H1 (cell line): ENCODE measurements around the gene TEX29. TPM values are rescaled to one million over a fixed set of nuclear protein-coding genes. Genes with fewer than 3 reads are reported as not detected.

Source experiments
- CTCF ChIA-PET: fragments of 300-600 bp; sonication (Branson Sonifier 250); formaldehyde crosslinking; loops from one replicate; lab custom pipeline; 2021; ENCODE audit not compliant: partially characterized antibody; lab: Charles Lee
- POLR2A ChIA-PET: fragments of 300-600 bp; sonication (Branson Sonifier 250); formaldehyde crosslinking; loops from one replicate; lab custom pipeline; 2021; ENCODE audit warnings: inconsistent platforms; ENCODE audit not compliant: partially characterized antibody; lab: Charles Lee
- DNase-seq, 2 experiments: peaks; one replicate each; pipeline versions ENCODE4 v3.0.0 to v3.0.0-alpha.2; 2010 to 2022; ENCODE audit warnings: low spot score in 2 of 2, low read depth in 1 of 2, mixed read lengths in 1 of 2
- FAIRE-seq: peaks from 2 replicates; lab custom pipeline; 2011; peaks lifted over from hg19 to GRCh38; lab: Jason Lieb, UNC
- H2AFZ ChIP-seq: 2 replicates; pipeline ENCODE4 v1.8.1; 2012; ENCODE audit warnings: low read length, inconsistent platforms
- H2AK5ac ChIP-seq: 2 replicates; pipeline ENCODE4 v1.6.1; 2013; ENCODE audit warnings: low read depth, low read length
- H2BK120ac ChIP-seq: replicated peaks from 2 replicates; pipeline ENCODE3; 2013; ENCODE audit warnings: low read depth, low read length, inconsistent platforms
- H2BK12ac ChIP-seq: 2 replicates; pipeline ENCODE4 v1.6.1; 2013; ENCODE audit warnings: low read depth, low read length
- H2BK15ac ChIP-seq: 2 replicates; pipeline ENCODE4 v1.6.1; 2013; ENCODE audit warnings: low read length
- H2BK20ac ChIP-seq: 2 replicates; pipeline ENCODE4 v1.6.1; 2013; ENCODE audit warnings: low read length
- H2BK5ac ChIP-seq: 2 replicates; pipeline ENCODE4 v1.6.1; 2013; ENCODE audit warnings: low read depth, low read length
- H3K14ac ChIP-seq: 2 replicates; pipeline ENCODE4 v1.6.1; 2013; ENCODE audit warnings: inconsistent platforms; ENCODE audit not compliant: insufficient read length
- H3K18ac ChIP-seq: 2 replicates; pipeline ENCODE4 v1.6.1; 2013; ENCODE audit warnings: low read length; ENCODE audit errors: extremely low read depth
- H3K23ac ChIP-seq: 2 replicates; pipeline ENCODE4 v1.6.1; 2013; ENCODE audit warnings: inconsistent platforms; ENCODE audit not compliant: insufficient read length
- H3K23me2 ChIP-seq: 2 replicates; pipeline ENCODE4 v1.6.1; 2013; ENCODE audit warnings: low read depth, low read length
- H3K27ac ChIP-seq: 2 replicates; pipeline ENCODE4 v1.6.1; 2011; ENCODE audit warnings: low read depth, low read length, inconsistent platforms
- H3K27me3 ChIP-seq, 4 experiments: replicated peaks in 1 of 4; 1 replicate in 1 of 4; 2 replicates in 3 of 4; pipeline versions ENCODE4 v1.6.1 to v1.8.1; 2011 to 2013; ENCODE audit warnings: low read length in 3 of 4, mild to moderate bottlenecking in 3 of 4, inconsistent platforms in 2 of 4, mixed read lengths in 2 of 4, moderate library complexity in 1 of 4; ENCODE audit not compliant: control insufficient read depth in 3 of 4, insufficient read depth in 3 of 4; ENCODE audit errors: extremely low read depth in 1 of 4
- H3K36me3 ChIP-seq, 4 experiments: 2 replicates each; pipeline versions ENCODE4 v1.6.1 to v1.8.1; 2011 to 2013; ENCODE audit warnings: mild to moderate bottlenecking in 4 of 4, low read length in 3 of 4, moderate library complexity in 2 of 4, control low read depth in 1 of 4, inconsistent platforms in 1 of 4; ENCODE audit not compliant: insufficient read depth in 4 of 4, control insufficient read depth in 2 of 4
- H3K4ac ChIP-seq: replicated peaks from 2 replicates; pipeline ENCODE3; 2013; ENCODE audit warnings: low read length, low read depth, mixed read lengths, inconsistent platforms; ENCODE audit not compliant: insufficient read length
- H3K4me1 ChIP-seq, 4 experiments: replicated peaks in 1 of 4; 1 replicate in 1 of 4; 2 replicates in 3 of 4; pipeline versions ENCODE4 v1.6.1 to v1.8.1; 2011 to 2013; ENCODE audit warnings: low read length in 3 of 4, inconsistent platforms in 2 of 4, mixed read lengths in 1 of 4; ENCODE audit not compliant: insufficient read depth in 4 of 4, control insufficient read depth in 3 of 4
- H3K4me2 ChIP-seq, 2 experiments: 2 replicates each; pipeline versions ENCODE4 v1.6.1 to v1.8.1; 2011 to 2013; ENCODE audit warnings: low read depth in 2 of 2, low read length in 2 of 2, control low read depth in 1 of 2, inconsistent platforms in 1 of 2, mild to moderate bottlenecking in 1 of 2; ENCODE audit not compliant: insufficient read depth in 1 of 2
- H3K4me3 ChIP-seq, 4 experiments: fragments of 200-600, 300-600 bp in 1 of 4; sonication (generic), shearing (Covaris generic), sonication (Bioruptor Twin) in 1 of 4; 2 replicates each; pipeline versions ENCODE4 v1.5.1 to v1.8.1; 2011 to 2016; ENCODE audit warnings: low read length in 4 of 4, low read depth in 3 of 4, control low read depth in 2 of 4, inconsistent platforms in 2 of 4, mild to moderate bottlenecking in 2 of 4, mixed read lengths in 1 of 4, moderate library complexity in 1 of 4; ENCODE audit not compliant: insufficient read depth in 2 of 4; ENCODE audit errors: extremely low read depth in 1 of 4
- H3K56ac ChIP-seq: replicated peaks from 2 replicates; pipeline ENCODE3; 2013; ENCODE audit warnings: low read depth, mild to moderate bottlenecking, mixed read lengths, low read length, inconsistent platforms; ENCODE audit not compliant: insufficient read length
- H3K79me1 ChIP-seq: 2 replicates; pipeline ENCODE4 v1.6.1; 2013; ENCODE audit warnings: low read depth, low read length, control low read depth
- H3K79me2 ChIP-seq, 2 experiments: 2 replicates each; pipeline versions ENCODE4 v1.6.1 to v1.8.1; 2012 to 2013; ENCODE audit warnings: low read length in 2 of 2, mild to moderate bottlenecking in 2 of 2, inconsistent platforms in 1 of 2; ENCODE audit not compliant: insufficient read depth in 2 of 2, control insufficient read depth in 1 of 2
- H3K9ac ChIP-seq, 4 experiments: replicated peaks in 1 of 4; 1 replicate in 1 of 4; 2 replicates in 3 of 4; pipeline versions ENCODE4 v1.6.1 to v1.8.1; 2011 to 2013; ENCODE audit warnings: low read depth in 3 of 4, low read length in 3 of 4, control low read depth in 2 of 4, mild to moderate bottlenecking in 2 of 4, moderate library complexity in 2 of 4, inconsistent platforms in 1 of 4; ENCODE audit errors: extremely low read depth in 1 of 4
- H3K9me3 ChIP-seq, 2 experiments: 2 replicates each; pipeline versions ENCODE4 v1.6.1 to v1.8.1; 2012 to 2013; ENCODE audit warnings: mild to moderate bottlenecking in 2 of 2, moderate library complexity in 2 of 2, control low read depth in 1 of 2, inconsistent platforms in 1 of 2, low read depth in 1 of 2, low read length in 1 of 2, mixed read lengths in 1 of 2; ENCODE audit not compliant: insufficient read depth in 2 of 2
- H4K20me1 ChIP-seq, 2 experiments: replicated peaks in 1 of 2; 2 replicates each; pipeline versions ENCODE3 to v1.8.1; 2011 to 2013; ENCODE audit warnings: inconsistent platforms in 2 of 2, low read length in 2 of 2, mild to moderate bottlenecking in 1 of 2; ENCODE audit not compliant: insufficient read depth in 2 of 2, control insufficient read depth in 1 of 2
- H4K5ac ChIP-seq: 2 replicates; pipeline ENCODE4 v1.6.1; 2013; ENCODE audit warnings: low read length, low read depth, mixed read lengths, inconsistent platforms; ENCODE audit not compliant: insufficient read length
- H4K8ac ChIP-seq: 2 replicates; pipeline ENCODE4 v1.8.0; 2013; ENCODE audit warnings: mild to moderate bottlenecking, moderate library complexity, low read length, inconsistent platforms; ENCODE audit not compliant: insufficient read depth; ENCODE audit errors: extremely low read depth
- H4K91ac ChIP-seq: replicated peaks from 2 replicates; pipeline ENCODE3; 2013; ENCODE audit warnings: low read length, mixed read lengths, inconsistent platforms; ENCODE audit not compliant: insufficient read length
- ASH2L ChIP-seq: fragments of 200-600, 300-600 bp; sonication (generic); IDR thresholded peaks from one replicate; pipeline ENCODE4 v1.7.1; 2017; ENCODE audit warnings: low read length
- BCL11A ChIP-seq, 2 experiments: IDR thresholded peaks; one replicate each; pipeline ENCODE4 v1.6.1; 2011; ENCODE audit warnings: low read depth in 2 of 2, low read length in 2 of 2, mild to moderate bottlenecking in 2 of 2
- BRCA1 ChIP-seq: IDR thresholded peaks from 2 replicates; pipeline ENCODE4 v1.6.1; 2012; ENCODE audit warnings: low read depth, low read length, improper control_type of control experiment
- CBX5 ChIP-seq: fragments of 300-800, 300-1000 bp; sonication (generic); IDR thresholded peaks from 2 replicates; pipeline ENCODE4 v1.7.1; 2016; ENCODE audit warnings: antibody characterized with exemption, low read length, low read depth
- CTBP2 ChIP-seq: IDR thresholded peaks from 2 replicates; pipeline ENCODE4 v1.7.0; 2011; ENCODE audit warnings: borderline replicate concordance, mild to moderate bottlenecking, moderate library complexity, mixed read lengths, low read length; ENCODE audit not compliant: insufficient read depth, insufficient read length
- EZH2 ChIP-seq: fragments of 200-600 bp; sonication (generic); IDR thresholded peaks from 2 replicates; pipeline ENCODE4 v1.7.1; 2012; ENCODE audit warnings: low read depth, mild to moderate bottlenecking, moderate library complexity, low read length, inconsistent platforms; ENCODE audit not compliant: severe bottlenecking
- FOSL1 ChIP-seq: IDR thresholded peaks from 2 replicates; pipeline ENCODE4 v1.6.1; 2011; ENCODE audit warnings: mild to moderate bottlenecking, low read depth, low read length, moderate library complexity; ENCODE audit not compliant: insufficient read depth
- JUN ChIP-seq: IDR thresholded peaks from 2 replicates; pipeline ENCODE4 v1.6.1; 2011; ENCODE audit warnings: low read depth, mild to moderate bottlenecking, improper control_type of control experiment, low read length
- JUND ChIP-seq: IDR thresholded peaks from 2 replicates; pipeline ENCODE4 v1.6.1; 2011; ENCODE audit warnings: mild to moderate bottlenecking, improper control_type of control experiment, low read length
- NRF1 ChIP-seq: IDR thresholded peaks from 2 replicates; pipeline ENCODE4 v1.6.1; 2011; ENCODE audit warnings: mild to moderate bottlenecking, low read depth, low read length, improper control_type of control experiment
- PHF8 ChIP-seq: fragments of 200-600 bp; sonication (generic); conservative IDR thresholded peaks from 2 replicates; pipeline ENCODE4 v1.7.1; 2012; ENCODE audit warnings: low read depth, mild to moderate bottlenecking, inconsistent platforms, low read length, moderate library complexity
- RAD21 ChIP-seq, 2 experiments: IDR thresholded peaks in 1 of 2; conservative IDR thresholded peaks in 1 of 2; 2 replicates each; pipeline ENCODE4 v1.6.1; 2011; ENCODE audit warnings: low read depth in 2 of 2, low read length in 2 of 2, improper control_type of control experiment in 1 of 2, inconsistent platforms in 1 of 2, mild to moderate bottlenecking in 1 of 2, moderate library complexity in 1 of 2
- RXRA ChIP-seq: IDR thresholded peaks from 2 replicates; pipeline ENCODE4 v1.6.1; 2011; ENCODE audit warnings: low read depth, mild to moderate bottlenecking, low read length, moderate library complexity; ENCODE audit not compliant: insufficient read depth
- ZNF274 ChIP-seq: IDR thresholded peaks from 2 replicates; pipeline ENCODE4 v1.7.0; 2012; ENCODE audit warnings: low read length, borderline replicate concordance; ENCODE audit errors: extremely low read depth
- WGBS, 2 experiments: shearing (Covaris generic) in 1 of 2; methylation state at CpG; one replicate each; pipeline versions ENCODE4 v1.1.6 to v1.1.7; 2013 to 2015; ENCODE audit warnings: low lambda C conversion rate in 2 of 2, mixed read lengths in 2 of 2, inconsistent platforms in 1 of 2, low coverage in 1 of 2, missing lambda C conversion rate in 1 of 2; ENCODE audit not compliant: insufficient replicate concordance in 2 of 2, insufficient coverage in 1 of 2, insufficient read length in 1 of 2; ENCODE audit errors: extremely low coverage in 1 of 2, missing lambda C conversion rate in 1 of 2; 5-methylcytosine and 5-hydroxymethylcytosine counted together
- polyA plus RNA-seq, 7 experiments: library from polyadenylated mRNA; depleted of rRNA in 3 of 7; stranded (reverse) in 5 of 7; unstranded in 2 of 7; fragments of >200 nt in 5 of 7; fragments of 200-250 nt in 2 of 7; gene quantifications; 1 replicate in 5 of 7; 2 replicates in 1 of 7; 4 replicates in 1 of 7; pipeline versions ENCODE4 v1.2.1 to v1.2.3, GENCODE V29; 2011 to 2013; ENCODE audit warnings: missing spikeins in 2 of 7, mixed read lengths in 2 of 7
- total RNA-seq: library from RNA; stranded (reverse); fragmentation: NEBNext Ultra II Directional; extraction: Animal tissue kit (Norgen Biotek cat#: 25700); gene quantifications from 2 replicates; pipeline ENCODE4 v1.2.1, GENCODE V29; 2021

The TEX29 gene
- total and polyA plus RNA-seq, 2 of the 8 experiments (the other 6 are each of a cell fraction or from before 2014, with no cell fraction given): 0.08 TPM; not detected in 1

- DNase-seq (no peak), FAIRE-seq (no peak)
- Histone ChIP-seq H3K9me3 (no peaks in the 10 kb centered on the region; a peak in 2 of 4 replicates), H2BK15ac (no peak overlapping the region), H3K56ac (no peak overlapping the region), H3K23ac (no peak overlapping the region), H3K79me2 (no peaks in the 10 kb centered on the region), H4K91ac (no peak overlapping the region), H2BK20ac (no peak overlapping the region), H3K4ac (no peak overlapping the region), H3K27ac (no peak overlapping the region), H3K79me1 (no peaks in the 10 kb centered on the region), H4K8ac (no peak overlapping the region), H3K14ac (peak overlapping the region; percentile 66), H3K4me1 (no peaks in the 10 kb centered on the region), H2BK120ac (no peak overlapping the region), H2AK5ac (no peak overlapping the region), H4K5ac (no peak overlapping the region), H2BK12ac (no peak overlapping the region), H3K9ac (no peak overlapping the region), H2AFZ (no peak overlapping the region), H3K23me2 (no peaks in the 10 kb centered on the region), H3K27me3 (no peaks in the 10 kb centered on the region), H2BK5ac (no peak overlapping the region), H3K4me3 (no peak overlapping the region), H3K36me3 (no peaks in the 10 kb centered on the region), H3K18ac (no peak overlapping the region), H3K4me2 (no peak overlapping the region), H4K20me1 (peaks cover 0 to 2% of the 10 kb centered on the region in 2 experiments)
- 89% methylated on average over 9 of the region's 9 CpGs; no CpG with 5 or more reads in 1 of the 2 experiments for WGBS, 2 experiments
- CTCF ChIA-PET: interaction anchor here (1.4 kb wide), 1 partner anchor 93 kb away, joined by 3 read pairs; no protein-coding TSS in a partner anchor
- POLR2A ChIA-PET: no interaction called here
- TF ChIP-seq BCL11A (IDR thresholded peaks at IDR 0.05; ENCODE audit: low read depth in 2 of 2, low read length in 2 of 2) (no peak), ZNF274 (no peak), BRCA1 (no peak), JUND (no peak), RAD21 (IDR thresholded peaks at IDR 0.05 in 1 of 2, conservative IDR thresholded peaks at IDR 0.05 in 1 of 2; ENCODE audit: low read depth in 2 of 2, low read length in 2 of 2) (no peak), JUN (no peak), CBX5 (no peak), NRF1 (no peak), RXRA (no peak), PHF8 (no peak), FOSL1 (no peak), ASH2L (no peak), EZH2 (no peak), CTBP2 (no peak)
Observed at GRCh38 chr13:111336666-111337065, 16.2 kb downstream of the TEX29 start.
